ENCODE data around the gene AK1. TPM values are rescaled to one million over a fixed set of nuclear protein-coding genes. Genes with fewer than 3 reads are reported as not detected.

The AK1 gene
- total RNA-seq, 1 experiment from 2014 or later: 34.4 TPM

DNA sequence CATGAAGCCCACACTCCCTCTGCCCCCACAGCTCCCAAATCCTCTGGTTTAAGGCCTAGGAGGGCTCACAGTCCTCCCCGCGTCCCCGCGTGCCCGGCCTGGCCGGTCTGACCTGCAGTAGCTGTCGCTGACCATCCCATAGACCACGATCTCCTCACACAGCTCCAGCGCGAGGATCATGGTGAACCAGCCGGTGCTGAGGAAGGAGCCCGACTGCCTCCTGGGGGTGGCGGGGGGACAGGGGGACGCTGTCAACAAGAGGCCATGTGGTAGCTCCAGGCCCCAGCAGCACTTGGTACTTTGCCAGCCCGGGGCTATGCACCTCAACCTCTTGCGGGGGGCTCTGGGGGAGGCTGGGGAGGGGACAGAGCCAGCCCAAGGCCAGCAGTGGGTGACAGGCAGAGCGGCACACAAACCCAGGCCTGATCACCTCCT, 32.4 kb upstream of the AK1 start:
- Mint-ChIP-seq H3K27me3 (ENCODE audit: low read depth) (no peaks in the 10 kb centered on the region), H3K27ac (no peak overlapping the region), H3K4me3 (no peak overlapping the region), H3K4me1 (peaks cover 6% of the 10 kb centered on the region), H3K36me3 (peaks cover 6% of the 10 kb centered on the region; the same call in 1 of the 2 replicates), H3K9me3 (no peaks in the 10 kb centered on the region)
- POLR2A ChIA-PET: no interaction called here
- TF ChIP-seq, protein P1, sequence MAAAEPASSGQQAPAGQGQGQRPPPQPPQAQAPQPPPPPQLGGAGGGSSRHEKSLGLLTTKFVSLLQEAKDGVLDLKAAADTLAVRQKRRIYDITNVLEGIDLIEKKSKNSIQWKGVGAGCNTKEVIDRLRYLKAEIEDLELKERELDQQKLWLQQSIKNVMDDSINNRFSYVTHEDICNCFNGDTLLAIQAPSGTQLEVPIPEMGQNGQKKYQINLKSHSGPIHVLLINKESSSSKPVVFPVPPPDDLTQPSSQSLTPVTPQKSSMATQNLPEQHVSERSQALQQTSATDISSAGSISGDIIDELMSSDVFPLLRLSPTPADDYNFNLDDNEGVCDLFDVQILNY (CRISPR knock-in tag; IDR thresholded peaks at IDR 0.05): no peak
- no peak for TF ChIP-seq GABPB1 (CRISPR knock-in tag; IDR thresholded peaks at IDR 0.05)
- TF ChIP-seq, protein P2, sequence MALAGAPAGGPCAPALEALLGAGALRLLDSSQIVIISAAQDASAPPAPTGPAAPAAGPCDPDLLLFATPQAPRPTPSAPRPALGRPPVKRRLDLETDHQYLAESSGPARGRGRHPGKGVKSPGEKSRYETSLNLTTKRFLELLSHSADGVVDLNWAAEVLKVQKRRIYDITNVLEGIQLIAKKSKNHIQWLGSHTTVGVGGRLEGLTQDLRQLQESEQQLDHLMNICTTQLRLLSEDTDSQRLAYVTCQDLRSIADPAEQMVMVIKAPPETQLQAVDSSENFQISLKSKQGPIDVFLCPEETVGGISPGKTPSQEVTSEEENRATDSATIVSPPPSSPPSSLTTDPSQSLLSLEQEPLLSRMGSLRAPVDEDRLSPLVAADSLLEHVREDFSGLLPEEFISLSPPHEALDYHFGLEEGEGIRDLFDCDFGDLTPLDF (CRISPR knock-in tag; IDR thresholded peaks at IDR 0.05): no peak
- no peak for TF ChIP-seq ZNF423 (CRISPR knock-in tag; IDR thresholded peaks at IDR 0.05)
- TF ChIP-seq, protein P3, sequence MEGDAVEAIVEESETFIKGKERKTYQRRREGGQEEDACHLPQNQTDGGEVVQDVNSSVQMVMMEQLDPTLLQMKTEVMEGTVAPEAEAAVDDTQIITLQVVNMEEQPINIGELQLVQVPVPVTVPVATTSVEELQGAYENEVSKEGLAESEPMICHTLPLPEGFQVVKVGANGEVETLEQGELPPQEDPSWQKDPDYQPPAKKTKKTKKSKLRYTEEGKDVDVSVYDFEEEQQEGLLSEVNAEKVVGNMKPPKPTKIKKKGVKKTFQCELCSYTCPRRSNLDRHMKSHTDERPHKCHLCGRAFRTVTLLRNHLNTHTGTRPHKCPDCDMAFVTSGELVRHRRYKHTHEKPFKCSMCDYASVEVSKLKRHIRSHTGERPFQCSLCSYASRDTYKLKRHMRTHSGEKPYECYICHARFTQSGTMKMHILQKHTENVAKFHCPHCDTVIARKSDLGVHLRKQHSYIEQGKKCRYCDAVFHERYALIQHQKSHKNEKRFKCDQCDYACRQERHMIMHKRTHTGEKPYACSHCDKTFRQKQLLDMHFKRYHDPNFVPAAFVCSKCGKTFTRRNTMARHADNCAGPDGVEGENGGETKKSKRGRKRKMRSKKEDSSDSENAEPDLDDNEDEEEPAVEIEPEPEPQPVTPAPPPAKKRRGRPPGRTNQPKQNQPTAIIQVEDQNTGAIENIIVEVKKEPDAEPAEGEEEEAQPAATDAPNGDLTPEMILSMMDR (IDR thresholded peaks at IDR 0.05): no peak
- no peak for TF ChIP-seq ZNF263 (CRISPR knock-in tag; IDR thresholded peaks at IDR 0.05; ENCODE audit: low read depth)
- TF ChIP-seq, protein P4, sequence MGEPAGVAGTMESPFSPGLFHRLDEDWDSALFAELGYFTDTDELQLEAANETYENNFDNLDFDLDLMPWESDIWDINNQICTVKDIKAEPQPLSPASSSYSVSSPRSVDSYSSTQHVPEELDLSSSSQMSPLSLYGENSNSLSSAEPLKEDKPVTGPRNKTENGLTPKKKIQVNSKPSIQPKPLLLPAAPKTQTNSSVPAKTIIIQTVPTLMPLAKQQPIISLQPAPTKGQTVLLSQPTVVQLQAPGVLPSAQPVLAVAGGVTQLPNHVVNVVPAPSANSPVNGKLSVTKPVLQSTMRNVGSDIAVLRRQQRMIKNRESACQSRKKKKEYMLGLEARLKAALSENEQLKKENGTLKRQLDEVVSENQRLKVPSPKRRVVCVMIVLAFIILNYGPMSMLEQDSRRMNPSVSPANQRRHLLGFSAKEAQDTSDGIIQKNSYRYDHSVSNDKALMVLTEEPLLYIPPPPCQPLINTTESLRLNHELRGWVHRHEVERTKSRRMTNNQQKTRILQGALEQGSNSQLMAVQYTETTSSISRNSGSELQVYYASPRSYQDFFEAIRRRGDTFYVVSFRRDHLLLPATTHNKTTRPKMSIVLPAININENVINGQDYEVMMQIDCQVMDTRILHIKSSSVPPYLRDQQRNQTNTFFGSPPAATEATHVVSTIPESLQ (CRISPR knock-in tag; IDR thresholded peaks at IDR 0.05): no peak
- no peak for TF ChIP-seq OVOL2 (CRISPR knock-in tag; IDR thresholded peaks at IDR 0.05; ENCODE audit: borderline replicate concordance)
- TF ChIP-seq ELF4 (CRISPR knock-in tag; IDR thresholded peaks at IDR 0.05; ENCODE audit: low read depth): no peak
- TF ChIP-seq, protein P5, sequence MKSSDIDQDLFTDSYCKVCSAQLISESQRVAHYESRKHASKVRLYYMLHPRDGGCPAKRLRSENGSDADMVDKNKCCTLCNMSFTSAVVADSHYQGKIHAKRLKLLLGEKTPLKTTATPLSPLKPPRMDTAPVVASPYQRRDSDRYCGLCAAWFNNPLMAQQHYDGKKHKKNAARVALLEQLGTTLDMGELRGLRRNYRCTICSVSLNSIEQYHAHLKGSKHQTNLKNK (CRISPR knock-in tag; IDR thresholded peaks at IDR 0.05): no peak
- TF ChIP-seq ETV6 (CRISPR knock-in tag; IDR thresholded peaks at IDR 0.05): no peak
- TF ChIP-seq FOXP1 (CRISPR knock-in tag; IDR thresholded peaks at IDR 0.05; ENCODE audit: borderline replicate concordance): no peak
- no peak for TF ChIP-seq JUN (CRISPR knock-in tag; IDR thresholded peaks at IDR 0.05)
- no peak for ATAC-seq
- CTCF ChIA-PET: interaction anchor here (1.1 to 1.6 kb wide), 7 partner anchors 11 to 208 kb away, joined by 3 to 8 read pairs (median 4); no protein-coding TSS in a partner anchor
- DNase-seq (ENCODE audit: low spot score): no peak

DNA sequence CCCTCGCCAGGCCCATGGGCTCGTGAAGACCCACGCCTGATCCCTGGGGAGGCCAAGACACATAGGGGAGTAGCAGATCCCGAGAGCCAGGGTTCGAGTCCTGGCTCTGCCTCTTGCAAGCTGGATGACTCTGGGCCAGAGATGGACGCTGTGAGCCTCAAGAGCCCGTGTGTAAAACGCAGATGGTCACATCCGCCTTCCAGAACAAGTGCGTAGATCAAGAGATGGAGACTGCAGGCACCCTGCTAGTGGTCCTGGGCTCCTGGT, 31.1 kb upstream of the AK1 start:
- Mint-ChIP-seq H3K4me1 (peaks cover 19% of the 10 kb centered on the region), H3K27me3 (ENCODE audit: low read depth) (no peaks in the 10 kb centered on the region), H3K36me3 (peaks cover 6% of the 10 kb centered on the region; the same call in 1 of the 2 replicates), H3K27ac (no peak overlapping the region), H3K4me3 (no peak overlapping the region), H3K9me3 (no peaks in the 10 kb centered on the region)
- no peak for ATAC-seq
- CTCF ChIA-PET: interaction anchor here (0.6 kb wide), 1 partner anchor 174 kb away, joined by 3 read pairs; the partner anchor contains the start of gene TOR2A
- no peak for DNase-seq (ENCODE audit: low spot score)
- POLR2A ChIA-PET: no interaction called here
- TF ChIP-seq, protein P6, sequence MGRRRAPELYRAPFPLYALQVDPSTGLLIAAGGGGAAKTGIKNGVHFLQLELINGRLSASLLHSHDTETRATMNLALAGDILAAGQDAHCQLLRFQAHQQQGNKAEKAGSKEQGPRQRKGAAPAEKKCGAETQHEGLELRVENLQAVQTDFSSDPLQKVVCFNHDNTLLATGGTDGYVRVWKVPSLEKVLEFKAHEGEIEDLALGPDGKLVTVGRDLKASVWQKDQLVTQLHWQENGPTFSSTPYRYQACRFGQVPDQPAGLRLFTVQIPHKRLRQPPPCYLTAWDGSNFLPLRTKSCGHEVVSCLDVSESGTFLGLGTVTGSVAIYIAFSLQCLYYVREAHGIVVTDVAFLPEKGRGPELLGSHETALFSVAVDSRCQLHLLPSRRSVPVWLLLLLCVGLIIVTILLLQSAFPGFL (CRISPR knock-in tag; IDR thresholded peaks at IDR 0.05; ENCODE audit: borderline replicate concordance): no peak
- TF ChIP-seq ZBTB21 (CRISPR knock-in tag; IDR thresholded peaks at IDR 0.05; ENCODE audit: borderline replicate concordance): no peak
- TF ChIP-seq, protein P7, sequence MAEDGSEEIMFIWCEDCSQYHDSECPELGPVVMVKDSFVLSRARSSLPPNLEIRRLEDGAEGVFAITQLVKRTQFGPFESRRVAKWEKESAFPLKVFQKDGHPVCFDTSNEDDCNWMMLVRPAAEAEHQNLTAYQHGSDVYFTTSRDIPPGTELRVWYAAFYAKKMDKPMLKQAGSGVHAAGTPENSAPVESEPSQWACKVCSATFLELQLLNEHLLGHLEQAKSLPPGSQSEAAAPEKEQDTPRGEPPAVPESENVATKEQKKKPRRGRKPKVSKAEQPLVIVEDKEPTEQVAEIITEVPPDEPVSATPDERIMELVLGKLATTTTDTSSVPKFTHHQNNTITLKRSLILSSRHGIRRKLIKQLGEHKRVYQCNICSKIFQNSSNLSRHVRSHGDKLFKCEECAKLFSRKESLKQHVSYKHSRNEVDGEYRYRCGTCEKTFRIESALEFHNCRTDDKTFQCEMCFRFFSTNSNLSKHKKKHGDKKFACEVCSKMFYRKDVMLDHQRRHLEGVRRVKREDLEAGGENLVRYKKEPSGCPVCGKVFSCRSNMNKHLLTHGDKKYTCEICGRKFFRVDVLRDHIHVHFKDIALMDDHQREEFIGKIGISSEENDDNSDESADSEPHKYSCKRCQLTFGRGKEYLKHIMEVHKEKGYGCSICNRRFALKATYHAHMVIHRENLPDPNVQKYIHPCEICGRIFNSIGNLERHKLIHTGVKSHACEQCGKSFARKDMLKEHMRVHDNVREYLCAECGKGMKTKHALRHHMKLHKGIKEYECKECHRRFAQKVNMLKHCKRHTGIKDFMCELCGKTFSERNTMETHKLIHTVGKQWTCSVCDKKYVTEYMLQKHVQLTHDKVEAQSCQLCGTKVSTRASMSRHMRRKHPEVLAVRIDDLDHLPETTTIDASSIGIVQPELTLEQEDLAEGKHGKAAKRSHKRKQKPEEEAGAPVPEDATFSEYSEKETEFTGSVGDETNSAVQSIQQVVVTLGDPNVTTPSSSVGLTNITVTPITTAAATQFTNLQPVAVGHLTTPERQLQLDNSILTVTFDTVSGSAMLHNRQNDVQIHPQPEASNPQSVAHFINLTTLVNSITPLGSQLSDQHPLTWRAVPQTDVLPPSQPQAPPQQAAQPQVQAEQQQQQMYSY (CRISPR knock-in tag; IDR thresholded peaks at IDR 0.05): no peak
- TF ChIP-seq, protein P8, sequence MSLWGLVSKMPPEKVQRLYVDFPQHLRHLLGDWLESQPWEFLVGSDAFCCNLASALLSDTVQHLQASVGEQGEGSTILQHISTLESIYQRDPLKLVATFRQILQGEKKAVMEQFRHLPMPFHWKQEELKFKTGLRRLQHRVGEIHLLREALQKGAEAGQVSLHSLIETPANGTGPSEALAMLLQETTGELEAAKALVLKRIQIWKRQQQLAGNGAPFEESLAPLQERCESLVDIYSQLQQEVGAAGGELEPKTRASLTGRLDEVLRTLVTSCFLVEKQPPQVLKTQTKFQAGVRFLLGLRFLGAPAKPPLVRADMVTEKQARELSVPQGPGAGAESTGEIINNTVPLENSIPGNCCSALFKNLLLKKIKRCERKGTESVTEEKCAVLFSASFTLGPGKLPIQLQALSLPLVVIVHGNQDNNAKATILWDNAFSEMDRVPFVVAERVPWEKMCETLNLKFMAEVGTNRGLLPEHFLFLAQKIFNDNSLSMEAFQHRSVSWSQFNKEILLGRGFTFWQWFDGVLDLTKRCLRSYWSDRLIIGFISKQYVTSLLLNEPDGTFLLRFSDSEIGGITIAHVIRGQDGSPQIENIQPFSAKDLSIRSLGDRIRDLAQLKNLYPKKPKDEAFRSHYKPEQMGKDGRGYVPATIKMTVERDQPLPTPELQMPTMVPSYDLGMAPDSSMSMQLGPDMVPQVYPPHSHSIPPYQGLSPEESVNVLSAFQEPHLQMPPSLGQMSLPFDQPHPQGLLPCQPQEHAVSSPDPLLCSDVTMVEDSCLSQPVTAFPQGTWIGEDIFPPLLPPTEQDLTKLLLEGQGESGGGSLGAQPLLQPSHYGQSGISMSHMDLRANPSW (CRISPR knock-in tag; conservative IDR thresholded peaks at IDR 0.05; ENCODE audit: low read depth): no peak
- TF ChIP-seq, protein P4 (CRISPR knock-in tag; IDR thresholded peaks at IDR 0.05): no peak
- TF ChIP-seq TEAD1 (CRISPR knock-in tag; IDR thresholded peaks at IDR 0.05): no peak
- TF ChIP-seq GTF2I (CRISPR knock-in tag; conservative IDR thresholded peaks at IDR 0.05): no peak
